ENCODE measurements around the gene KCNJ9. TPM values are rescaled to one million over a fixed set of nuclear protein-coding genes. Genes with fewer than 3 reads are reported as not detected.
A peak's percentile ranks its signal among the peaks of the same experiment; 100 is the strongest.

The KCNJ9 gene
- total and polyA plus RNA-seq, 10 of the 15 experiments (the other 5 are each of a cell fraction or from before 2014, with no cell fraction given) = 0.12 TPM; not detected in 9

DNA sequence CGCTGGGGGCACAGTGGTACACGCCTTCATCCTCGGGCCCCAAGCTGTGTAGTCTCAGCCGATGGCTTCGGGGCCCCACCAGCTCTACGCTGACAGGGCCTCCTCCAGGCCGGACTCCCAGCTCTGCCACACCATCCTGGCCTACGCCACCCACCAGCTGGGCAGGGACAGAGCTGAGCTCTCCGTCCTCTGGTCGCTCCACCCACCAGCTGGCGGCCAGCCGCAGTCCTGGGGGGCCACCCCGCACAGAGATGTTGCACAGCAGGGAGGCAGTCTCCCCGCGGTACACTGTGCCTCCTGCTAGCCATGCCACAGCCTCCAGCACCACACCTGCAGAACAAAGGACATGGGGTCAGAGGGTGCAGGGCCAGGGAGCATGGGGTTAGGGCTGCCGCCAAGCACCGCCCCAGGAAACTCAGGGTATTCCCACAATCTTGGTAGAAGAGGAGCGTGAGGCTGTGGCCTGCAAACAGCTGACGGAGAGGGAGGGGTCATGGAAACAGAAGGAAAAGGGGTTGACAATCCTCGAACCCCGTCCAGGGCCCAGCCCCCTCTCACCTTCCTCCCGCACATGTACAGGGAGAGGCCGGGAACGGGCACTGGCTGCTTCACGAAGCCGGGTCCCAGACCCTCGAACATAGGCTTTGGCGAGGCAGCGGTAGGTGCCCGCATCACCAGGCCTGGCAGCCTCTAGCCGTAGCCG is 11.2 kb downstream of the KCNJ9 start:
- Histone ChIP-seq H3K9me3 (replicated peaks; ENCODE audit: control insufficient read depth, insufficient read depth, low read length) (no peaks in the 10 kb centered on the region), H3K79me2 (ENCODE audit: control insufficient read depth, insufficient read depth, low read length) (peaks cover 2% of the 10 kb centered on the region; the same call in 1 of the 2 replicates), H4K20me1 (ENCODE audit: control insufficient read depth, insufficient read depth) (no peaks in the 10 kb centered on the region; the same call in 1 of the 2 replicates), H3K4me2 (ENCODE audit: control insufficient read depth, insufficient read depth) (no peak overlapping the region), H3K27ac (ENCODE audit: control insufficient read depth, insufficient read depth) (no peak overlapping the region), H3K9ac (ENCODE audit: control insufficient read depth, insufficient read depth, low read length) (no peak overlapping the region), H3K36me3 (ENCODE audit: control insufficient read depth in 2 of 2, insufficient read depth in 2 of 2, low read length in 1 of 2) (peaks cover 0 to 2% of the 10 kb centered on the region in 2 experiments; a peak in 2 of 4 replicates), H2AFZ (ENCODE audit: control insufficient read depth, low read depth, low read length) (no peak overlapping the region), H3K27me3 (replicated peaks in 1 of 2; ENCODE audit: control insufficient read depth in 2 of 2, insufficient read depth in 2 of 2, low read length in 1 of 2) (no peaks in the 10 kb centered on the region), H3K4me3 (no peak overlapping the region), H3K4me1 (ENCODE audit: control insufficient read depth, insufficient read depth, low read length) (peaks cover 14% of the 10 kb centered on the region)
- WGBS (ENCODE audit: insufficient coverage, insufficient replicate concordance, low lambda C conversion rate, missing lambda C conversion rate) = 90% methylated on average over 29 of the region's 32 CpGs
- CTCF ChIA-PET = interaction anchor here (30.2 kb wide), 1 partner anchor 33 kb away, joined by 1035 read pairs; the partner anchor contains the start of genes KCNJ10 and KCNJ9
- POLR2A ChIA-PET = no interaction called here
- in situ Hi-C loops (cut with MboI) (no loop called here), intact Hi-C loops (cut with micrococcal nuclease; ENCODE audit: unreplicated experiment) (no loop called here)
- RAD21 ChIA-PET (ENCODE audit: unreplicated experiment) = no interaction called here
- no TSS peak for BruUV-seq (replicated peaks)
- TF ChIP-seq POLR2A (IDR thresholded peaks at IDR 0.05; ENCODE audit: low read depth, low read length) (peak; percentile 22; the same call in 1 of the 2 replicates), NR2C1 (IDR thresholded peaks at IDR 0.05) (no peak), WRNIP1 (IDR thresholded peaks at IDR 0.05; ENCODE audit: borderline replicate concordance, low read depth, low read length) (no peak), STAT3 (IDR thresholded peaks at IDR 0.05; ENCODE audit: low read depth, low read length) (no peak)
- TF ChIP-seq, protein P1, sequence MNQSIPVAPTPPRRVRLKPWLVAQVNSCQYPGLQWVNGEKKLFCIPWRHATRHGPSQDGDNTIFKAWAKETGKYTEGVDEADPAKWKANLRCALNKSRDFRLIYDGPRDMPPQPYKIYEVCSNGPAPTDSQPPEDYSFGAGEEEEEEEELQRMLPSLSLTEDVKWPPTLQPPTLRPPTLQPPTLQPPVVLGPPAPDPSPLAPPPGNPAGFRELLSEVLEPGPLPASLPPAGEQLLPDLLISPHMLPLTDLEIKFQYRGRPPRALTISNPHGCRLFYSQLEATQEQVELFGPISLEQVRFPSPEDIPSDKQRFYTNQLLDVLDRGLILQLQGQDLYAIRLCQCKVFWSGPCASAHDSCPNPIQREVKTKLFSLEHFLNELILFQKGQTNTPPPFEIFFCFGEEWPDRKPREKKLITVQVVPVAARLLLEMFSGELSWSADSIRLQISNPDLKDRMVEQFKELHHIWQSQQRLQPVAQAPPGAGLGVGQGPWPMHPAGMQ (IDR thresholded peaks at IDR 0.05; ENCODE audit: borderline replicate concordance) = no peak
- ATAC-seq (no peak), DNase-seq (ENCODE audit: low read depth, low spot score) (no peak), FAIRE-seq (no peak)
- SMC1A ChIA-PET (ENCODE audit: uncharacterized antibody, unreplicated experiment) = no interaction called here

DNA sequence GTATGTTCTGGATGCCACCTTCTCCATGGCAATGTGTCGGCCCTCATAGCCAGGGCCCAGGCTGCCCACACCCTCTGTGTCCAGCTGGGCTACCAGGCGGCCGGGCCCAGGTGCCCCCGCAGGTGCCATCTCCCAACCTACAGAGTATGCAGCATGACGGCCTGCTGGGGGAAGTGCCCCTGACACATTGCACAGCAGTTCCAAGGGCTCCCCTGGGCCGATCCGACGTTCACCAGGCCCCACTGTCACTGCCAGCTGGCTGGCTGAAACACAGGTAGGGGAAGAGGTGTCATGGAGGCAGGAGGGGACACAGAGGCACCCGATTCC is 11.7 kb downstream of the KCNJ9 start:
- POLR2A ChIA-PET = no interaction called here
- Histone ChIP-seq H3K4me1 (ENCODE audit: control insufficient read depth, insufficient read depth, low read length) (peaks cover 17% of the 10 kb centered on the region), H3K9me3 (replicated peaks; ENCODE audit: control insufficient read depth, insufficient read depth, low read length) (no peaks in the 10 kb centered on the region), H3K27me3 (replicated peaks in 1 of 2; ENCODE audit: control insufficient read depth in 2 of 2, insufficient read depth in 2 of 2, low read length in 1 of 2) (no peaks in the 10 kb centered on the region), H3K4me2 (ENCODE audit: control insufficient read depth, insufficient read depth) (no peak overlapping the region), H3K9ac (ENCODE audit: control insufficient read depth, insufficient read depth, low read length) (no peak overlapping the region), H2AFZ (ENCODE audit: control insufficient read depth, low read depth, low read length) (no peak overlapping the region), H3K36me3 (ENCODE audit: control insufficient read depth in 2 of 2, insufficient read depth in 2 of 2, low read length in 1 of 2) (peaks cover 0 to 2% of the 10 kb centered on the region in 2 experiments; a peak in 2 of 4 replicates), H3K27ac (ENCODE audit: control insufficient read depth, insufficient read depth) (no peak overlapping the region), H4K20me1 (ENCODE audit: control insufficient read depth, insufficient read depth) (no peaks in the 10 kb centered on the region; the same call in 1 of the 2 replicates), H3K79me2 (ENCODE audit: control insufficient read depth, insufficient read depth, low read length) (peaks cover 7% of the 10 kb centered on the region), H3K4me3 (no peak overlapping the region)
- DNase-seq (ENCODE audit: low read depth, low spot score) = no peak
- intact Hi-C loops (cut with micrococcal nuclease; ENCODE audit: unreplicated experiment) = no loop called here
- CTCF ChIA-PET = interaction anchor here (30.2 kb wide), 1 partner anchor 34 kb away, joined by 1035 read pairs; the partner anchor contains the start of genes KCNJ10 and KCNJ9
- in situ Hi-C loops (cut with MboI) = no loop called here
- RAD21 ChIA-PET (ENCODE audit: unreplicated experiment) = no interaction called here
- SMC1A ChIA-PET (ENCODE audit: uncharacterized antibody, unreplicated experiment) = no interaction called here
- 74% methylated on average over 9 of the region's 9 CpGs for WGBS (ENCODE audit: insufficient coverage, insufficient replicate concordance, low lambda C conversion rate, missing lambda C conversion rate)
- FAIRE-seq = no peak
- no peak for ATAC-seq
- BruUV-seq (replicated peaks) = no TSS peak
- TF ChIP-seq EZH2 (IDR thresholded peaks at IDR 0.05; ENCODE audit: borderline replicate concordance, control insufficient read depth, low read depth, low read length) = no peak
- TF ChIP-seq CBFB (IDR thresholded peaks at IDR 0.05; ENCODE audit: low read depth) = no peak
- no peak for TF ChIP-seq ZNF207 (IDR thresholded peaks at IDR 0.05; ENCODE audit: borderline replicate concordance)
- TF ChIP-seq PAX5 (IDR thresholded peaks at IDR 0.05; ENCODE audit: borderline replicate concordance, low read depth, low read length) = no peak
- TF ChIP-seq, protein P2, sequence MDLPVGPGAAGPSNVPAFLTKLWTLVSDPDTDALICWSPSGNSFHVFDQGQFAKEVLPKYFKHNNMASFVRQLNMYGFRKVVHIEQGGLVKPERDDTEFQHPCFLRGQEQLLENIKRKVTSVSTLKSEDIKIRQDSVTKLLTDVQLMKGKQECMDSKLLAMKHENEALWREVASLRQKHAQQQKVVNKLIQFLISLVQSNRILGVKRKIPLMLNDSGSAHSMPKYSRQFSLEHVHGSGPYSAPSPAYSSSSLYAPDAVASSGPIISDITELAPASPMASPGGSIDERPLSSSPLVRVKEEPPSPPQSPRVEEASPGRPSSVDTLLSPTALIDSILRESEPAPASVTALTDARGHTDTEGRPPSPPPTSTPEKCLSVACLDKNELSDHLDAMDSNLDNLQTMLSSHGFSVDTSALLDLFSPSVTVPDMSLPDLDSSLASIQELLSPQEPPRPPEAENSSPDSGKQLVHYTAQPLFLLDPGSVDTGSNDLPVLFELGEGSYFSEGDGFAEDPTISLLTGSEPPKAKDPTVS (IDR thresholded peaks at IDR 0.05; ENCODE audit: low read depth, low read length) = no peak
- no peak for TF ChIP-seq MEF2A (IDR thresholded peaks at IDR 0.05; ENCODE audit: insufficient read depth, low read depth, low read length)
- TF ChIP-seq, protein P3, sequence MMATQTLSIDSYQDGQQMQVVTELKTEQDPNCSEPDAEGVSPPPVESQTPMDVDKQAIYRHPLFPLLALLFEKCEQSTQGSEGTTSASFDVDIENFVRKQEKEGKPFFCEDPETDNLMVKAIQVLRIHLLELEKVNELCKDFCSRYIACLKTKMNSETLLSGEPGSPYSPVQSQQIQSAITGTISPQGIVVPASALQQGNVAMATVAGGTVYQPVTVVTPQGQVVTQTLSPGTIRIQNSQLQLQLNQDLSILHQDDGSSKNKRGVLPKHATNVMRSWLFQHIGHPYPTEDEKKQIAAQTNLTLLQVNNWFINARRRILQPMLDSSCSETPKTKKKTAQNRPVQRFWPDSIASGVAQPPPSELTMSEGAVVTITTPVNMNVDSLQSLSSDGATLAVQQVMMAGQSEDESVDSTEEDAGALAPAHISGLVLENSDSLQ (IDR thresholded peaks at IDR 0.05) = no peak
- no peak for TF ChIP-seq TCF3 (IDR thresholded peaks at IDR 0.05; ENCODE audit: borderline replicate concordance, insufficient read depth, low read depth, low read length)
- TF ChIP-seq BCL11A (IDR thresholded peaks at IDR 0.05; ENCODE audit: low read depth, low read length) = no peak
- TF ChIP-seq NR2F1 (conservative IDR thresholded peaks at IDR 0.05) = no peak
